ENCODE data around the gene BBS9. TPM values are rescaled to one million over a fixed set of nuclear protein-coding genes. Genes with fewer than 3 reads are reported as not detected.

BBS9 gene
- total and polyA plus RNA-seq, 2 donors (not counting 1 experiment from before 2014, with no cell fraction given), result 8.4 to 45.2 TPM

DNA sequence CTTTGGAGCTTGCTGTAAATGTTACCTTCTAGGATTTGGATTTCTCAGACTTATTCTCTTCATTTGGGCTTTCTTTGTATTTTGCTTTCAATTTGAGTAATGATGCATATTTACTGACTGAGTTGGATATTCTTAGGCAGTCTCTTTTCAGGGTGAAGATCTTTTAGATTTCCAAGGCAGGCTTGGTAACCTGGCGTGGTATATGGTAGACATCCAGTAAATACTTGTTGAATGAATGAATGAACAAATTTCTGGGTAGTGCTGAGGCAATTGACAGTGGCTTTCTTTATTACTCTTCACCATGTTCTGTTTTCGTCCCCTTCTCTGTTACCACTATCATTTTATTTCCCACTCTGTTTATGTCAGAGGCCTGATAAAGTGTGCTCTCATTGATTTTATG, 27.1 kb downstream of the BBS9 start:
- Mint-ChIP-seq H3K4me3 (no peak overlapping the region), H3K27me3 (no peaks in the 10 kb centered on the region), H3K4me1 (peaks cover 3% of the 10 kb centered on the region), H3K27ac (no peak overlapping the region), H3K9me3 (ENCODE audit: insufficient read depth) (no peaks in the 10 kb centered on the region)
- H3K9me3 ChIP-seq (ENCODE audit: control extremely low read depth in 1 of 3, control insufficient read depth in 2 of 3, insufficient read depth in 1 of 3, low read length in 2 of 3), result no peaks in the 10 kb centered on the region
- intact Hi-C loops (cut with micrococcal nuclease), result no loop called here
- H3K9ac ChIP-seq (ENCODE audit: low read length), result no peak overlapping the region
- POLR2A ChIA-PET, result no interaction called here
- H3K27ac ChIP-seq (ENCODE audit: low read length in 2 of 2), result no peak overlapping the region
- no peaks in the 10 kb centered on the region for H3K36me3 ChIP-seq (replicated peaks in 1 of 2; ENCODE audit: control extremely low read depth in 1 of 2, control insufficient read depth in 1 of 2, extremely low read depth in 1 of 2, insufficient read depth in 2 of 2, low read length in 1 of 2)
- H2AFZ ChIP-seq (ENCODE audit: insufficient read depth, low read depth, low read length, poor library complexity, severe bottlenecking), result no peak overlapping the region
- CTCF ChIA-PET, result no interaction called here
- H3K79me2 ChIP-seq (ENCODE audit: control insufficient read depth, insufficient read depth, low read length), result no peaks in the 10 kb centered on the region
- H3K4me2 ChIP-seq (replicated peaks; ENCODE audit: low read depth, low read length, poor library complexity, severe bottlenecking), result no peak overlapping the region
- H4K20me1 ChIP-seq (ENCODE audit: control insufficient read depth, insufficient read depth, low read length, poor library complexity, severe bottlenecking), result no peaks in the 10 kb centered on the region
- WGBS (ENCODE audit: insufficient coverage), result no CpG with 5 or more reads among the region's 2 CpGs
- TF ChIP-seq, protein P1, sequence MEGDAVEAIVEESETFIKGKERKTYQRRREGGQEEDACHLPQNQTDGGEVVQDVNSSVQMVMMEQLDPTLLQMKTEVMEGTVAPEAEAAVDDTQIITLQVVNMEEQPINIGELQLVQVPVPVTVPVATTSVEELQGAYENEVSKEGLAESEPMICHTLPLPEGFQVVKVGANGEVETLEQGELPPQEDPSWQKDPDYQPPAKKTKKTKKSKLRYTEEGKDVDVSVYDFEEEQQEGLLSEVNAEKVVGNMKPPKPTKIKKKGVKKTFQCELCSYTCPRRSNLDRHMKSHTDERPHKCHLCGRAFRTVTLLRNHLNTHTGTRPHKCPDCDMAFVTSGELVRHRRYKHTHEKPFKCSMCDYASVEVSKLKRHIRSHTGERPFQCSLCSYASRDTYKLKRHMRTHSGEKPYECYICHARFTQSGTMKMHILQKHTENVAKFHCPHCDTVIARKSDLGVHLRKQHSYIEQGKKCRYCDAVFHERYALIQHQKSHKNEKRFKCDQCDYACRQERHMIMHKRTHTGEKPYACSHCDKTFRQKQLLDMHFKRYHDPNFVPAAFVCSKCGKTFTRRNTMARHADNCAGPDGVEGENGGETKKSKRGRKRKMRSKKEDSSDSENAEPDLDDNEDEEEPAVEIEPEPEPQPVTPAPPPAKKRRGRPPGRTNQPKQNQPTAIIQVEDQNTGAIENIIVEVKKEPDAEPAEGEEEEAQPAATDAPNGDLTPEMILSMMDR (IDR thresholded peaks at IDR 0.05), result no peak
- TF ChIP-seq EZH2 (IDR thresholded peaks at IDR 0.05; ENCODE audit: borderline replicate concordance, insufficient read depth, low read depth, low read length, poor library complexity, severe bottlenecking), result no peak
- no peaks in the 10 kb centered on the region for H3K27me3 ChIP-seq (replicated peaks in 1 of 4; ENCODE audit: control extremely low read depth in 1 of 4, control insufficient read depth in 3 of 4, insufficient read depth in 4 of 4, low read length in 3 of 4)
- H3K4me3 ChIP-seq (ENCODE audit: control extremely low read depth in 1 of 5, extremely low read depth in 1 of 5, insufficient read depth in 1 of 5, low read depth in 2 of 5, low read length in 4 of 5), result no peak overlapping the region
- ATAC-seq (ENCODE audit: low read depth) (no peak), DNase-seq (no peak)
- H3K4me1 ChIP-seq (ENCODE audit: control insufficient read depth in 2 of 2, insufficient read depth in 2 of 2, low read length in 2 of 2), result no peaks in the 10 kb centered on the region

- Histone ChIP-seq H3K36me3 (replicated peaks in 1 of 2; ENCODE audit: control extremely low read depth in 1 of 2, control insufficient read depth in 1 of 2, extremely low read depth in 1 of 2, insufficient read depth in 2 of 2, low read length in 1 of 2) (no peaks in the 10 kb centered on the region), H2AFZ (ENCODE audit: insufficient read depth, low read depth, low read length, poor library complexity, severe bottlenecking) (no peak overlapping the region), H3K4me3 (ENCODE audit: control extremely low read depth in 1 of 5, extremely low read depth in 1 of 5, insufficient read depth in 1 of 5, low read depth in 2 of 5, low read length in 4 of 5) (no peak overlapping the region), H3K4me2 (replicated peaks; ENCODE audit: low read depth, low read length, poor library complexity, severe bottlenecking) (no peak overlapping the region), H4K20me1 (ENCODE audit: control insufficient read depth, insufficient read depth, low read length, poor library complexity, severe bottlenecking) (no peaks in the 10 kb centered on the region), H3K27me3 (replicated peaks in 1 of 4; ENCODE audit: control extremely low read depth in 1 of 4, control insufficient read depth in 3 of 4, insufficient read depth in 4 of 4, low read length in 3 of 4) (no peaks in the 10 kb centered on the region), H3K9me3 (ENCODE audit: control extremely low read depth in 1 of 3, control insufficient read depth in 2 of 3, insufficient read depth in 1 of 3, low read length in 2 of 3) (no peaks in the 10 kb centered on the region), H3K27ac (ENCODE audit: low read length in 2 of 2) (no peak overlapping the region), H3K79me2 (ENCODE audit: control insufficient read depth, insufficient read depth, low read length) (no peaks in the 10 kb centered on the region), H3K9ac (ENCODE audit: low read length) (no peak overlapping the region), H3K4me1 (ENCODE audit: control insufficient read depth in 2 of 2, insufficient read depth in 2 of 2, low read length in 2 of 2) (no peaks in the 10 kb centered on the region)
- Mint-ChIP-seq H3K4me1 (peaks cover 3% of the 10 kb centered on the region), H3K27me3 (no peaks in the 10 kb centered on the region), H3K27ac (no peak overlapping the region), H3K4me3 (no peak overlapping the region), H3K9me3 (ENCODE audit: insufficient read depth) (no peaks in the 10 kb centered on the region)
- no CpG with 5 or more reads among the region's 1 CpG for WGBS (ENCODE audit: insufficient coverage)
- no peak for TF ChIP-seq EZH2 (IDR thresholded peaks at IDR 0.05; ENCODE audit: borderline replicate concordance, insufficient read depth, low read depth, low read length, poor library complexity, severe bottlenecking)
- TF ChIP-seq, protein P1 (IDR thresholded peaks at IDR 0.05), result no peak
- no peak for ATAC-seq (ENCODE audit: low read depth)
- POLR2A ChIA-PET, result no interaction called here
- no peak for DNase-seq
- CTCF ChIA-PET, result no interaction called here
- intact Hi-C loops (cut with micrococcal nuclease), result no loop called here
Measured at GRCh38 chr7:33157311-33157710, 27.9 kb downstream of the BBS9 start.

All from B cell (primary cell).